Activated B cell treated with CpG ODN at 0.5 μM for 24 hours (primary cell): ENCODE data around the gene CDK5RAP3. TPM values are rescaled to one million over a fixed set of nuclear protein-coding genes. Genes with fewer than 3 reads are reported as not detected.

Experiments
- ATAC-seq: fragments of 200-7000 bp; cut with Tn5 transposase; one replicate; pipeline ENCODE4 v1.10.0; 2021; ENCODE audit warnings: low read depth, mild to moderate bottlenecking, moderate library complexity
- CTCF ChIA-PET: fragments of 350-600 bp; sonication (Branson Sonifier 250); formaldehyde crosslinking; loops from one replicate; lab custom pipeline; 2021; ENCODE audit warnings: antibody characterized with exemption; lab: Charles Lee
- POLR2A ChIA-PET: fragments of 350-600 bp; sonication (Branson Sonifier 250); formaldehyde crosslinking; loops from one replicate; lab custom pipeline; 2021; ENCODE audit warnings: antibody characterized with exemption; lab: Charles Lee
- DNase-seq: peaks from one replicate; pipeline ENCODE4 v3.0.0; 2022
- H3K27ac Mint-ChIP-seq: one replicate; pipeline ENCODE4 v1.8.0; 2020; ENCODE audit warnings: mixed read lengths
- H3K27me3 Mint-ChIP-seq: one replicate; pipeline ENCODE4 v1.8.0; 2021; ENCODE audit warnings: mixed read lengths
- H3K36me3 Mint-ChIP-seq: one replicate; pipeline ENCODE4 v1.8.0; 2021; ENCODE audit warnings: low read depth, mixed read lengths
- H3K4me1 Mint-ChIP-seq: one replicate; pipeline ENCODE4 v1.8.0; 2021; ENCODE audit warnings: mixed read lengths
- H3K4me3 Mint-ChIP-seq: one replicate; pipeline ENCODE4 v1.8.0; 2020; ENCODE audit warnings: mild to moderate bottlenecking, mixed read lengths
- H3K9me3 Mint-ChIP-seq: one replicate; pipeline ENCODE4 v1.8.0; 2020; ENCODE audit warnings: mixed read lengths
- CTCF ChIP-seq: fragments of 200-600 bp; IDR thresholded peaks from one replicate; pipeline ENCODE4 v1.8.0; 2022; ENCODE audit warnings: antibody characterized with exemption, mild to moderate bottlenecking
- intact Hi-C: fragments of 100-400 bp; cut with micrococcal nuclease; formaldehyde crosslinking; loops from one replicate; pipeline ENCODE4 v1.15.1; 2024
- total RNA-seq: library from RNA; stranded (reverse); gene quantifications from 2 replicates; pipeline ENCODE4 v1.2.3, GENCODE V29; 2022

Gene CDK5RAP3
- total RNA-seq, 1 donor from 2014 or later, result 286 TPM

DNA sequence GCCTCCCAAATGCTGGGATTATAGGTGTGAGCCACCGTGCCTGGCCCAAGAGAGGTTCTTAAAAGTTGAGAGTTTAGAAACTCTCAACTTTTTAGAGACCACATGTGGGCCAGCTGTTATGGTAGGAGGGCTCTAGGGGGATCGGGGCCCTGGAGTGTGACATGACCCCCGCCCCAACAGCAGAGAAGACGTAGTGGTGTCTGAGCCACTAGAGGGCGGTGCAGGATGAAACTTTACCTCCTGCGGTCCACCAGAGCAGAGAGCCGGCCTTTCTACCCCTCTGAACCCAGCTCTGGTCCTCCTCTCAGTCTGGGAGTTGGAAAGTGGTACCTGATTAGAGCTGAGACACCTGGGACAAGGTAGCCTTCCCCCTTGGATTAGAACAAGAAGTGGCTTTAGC is 7.4 kb downstream of the CDK5RAP3 start:
- CTCF ChIA-PET, result interaction anchor here (0.6 to 2.2 kb wide), 19 partner anchors 8 to 146 kb away, joined by 3 to 30 read pairs (median 3); partner anchors contain the start of genes PNPO, PRR15L and SCRN2
- TF ChIP-seq CTCF, result no peak
- Mint-ChIP-seq H3K4me3 (no peak overlapping the region), H3K27me3 (no peaks in the 10 kb centered on the region), H3K9me3 (no peaks in the 10 kb centered on the region), H3K36me3 (peaks cover 88% of the 10 kb centered on the region), H3K27ac (no peak overlapping the region), H3K4me1 (peaks cover 2% of the 10 kb centered on the region)
- peak; percentile 97 for ATAC-seq
- peak; percentile 26 for DNase-seq
- intact Hi-C loops, result loop anchor here (1.0 kb wide), 3 partner anchors 40 to 96 kb away; no protein-coding TSS in a partner anchor
- POLR2A ChIA-PET, result interaction anchor here (0.6 kb wide), 1 partner anchor 40 kb away, joined by 3 read pairs; no protein-coding TSS in a partner anchor

GRCh38 chr17:47980541-47980940 is 9.6 kb downstream of the CDK5RAP3 start:
- CTCF ChIA-PET, result interaction anchor here (1.2 kb wide), 1 partner anchor 37 kb away, joined by 3 read pairs; no protein-coding TSS in a partner anchor
- Mint-ChIP-seq H3K27me3 (no peaks in the 10 kb centered on the region), H3K4me3 (no peak overlapping the region), H3K27ac (no peak overlapping the region), H3K4me1 (peaks cover 2% of the 10 kb centered on the region), H3K36me3 (peaks cover 80% of the 10 kb centered on the region), H3K9me3 (no peaks in the 10 kb centered on the region)
- no peak for TF ChIP-seq CTCF
- POLR2A ChIA-PET, result interaction anchor here (0.7 to 0.8 kb wide), 2 partner anchors 9 to 11 kb away, joined by 3 to 4 read pairs; partner anchors contain the start of gene CDK5RAP3
- intact Hi-C loops, result no loop called here
- DNase-seq, result no peak
- ATAC-seq, result no peak

DNA sequence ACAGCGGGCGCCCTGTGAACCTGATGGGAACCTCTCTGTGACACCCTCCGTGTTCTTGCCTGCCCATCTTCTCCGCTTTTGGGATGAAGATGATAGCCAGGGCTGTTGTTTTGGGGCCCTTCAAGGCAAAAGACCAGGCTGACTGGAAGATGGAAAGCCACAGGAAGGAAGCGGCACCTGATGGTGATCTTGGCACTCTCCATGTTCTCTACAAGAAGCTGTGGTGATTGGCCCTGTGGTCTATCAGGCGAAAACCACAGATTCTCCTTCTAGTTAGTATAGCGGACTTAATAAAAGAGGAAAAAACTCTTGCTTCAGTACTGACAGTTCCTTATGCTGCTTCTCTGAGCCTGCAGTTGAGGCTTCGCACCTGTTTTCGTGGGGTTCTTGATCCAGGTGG is 10.5 kb downstream of the CDK5RAP3 start:
- ATAC-seq (no peak), DNase-seq (no peak)
- ChIA-PET POLR2A (no interaction called here), CTCF (no interaction called here)
- no peaks in the 10 kb centered on the region for H3K27me3 Mint-ChIP-seq
- no peaks in the 10 kb centered on the region for H3K9me3 Mint-ChIP-seq
- H3K4me3 Mint-ChIP-seq, result no peak overlapping the region
- peaks cover 75% of the 10 kb centered on the region for H3K36me3 Mint-ChIP-seq
- peaks cover 2% of the 10 kb centered on the region for H3K4me1 Mint-ChIP-seq
- TF ChIP-seq CTCF, result no peak
- no peak overlapping the region for H3K27ac Mint-ChIP-seq
- intact Hi-C loops, result no loop called here

DNA sequence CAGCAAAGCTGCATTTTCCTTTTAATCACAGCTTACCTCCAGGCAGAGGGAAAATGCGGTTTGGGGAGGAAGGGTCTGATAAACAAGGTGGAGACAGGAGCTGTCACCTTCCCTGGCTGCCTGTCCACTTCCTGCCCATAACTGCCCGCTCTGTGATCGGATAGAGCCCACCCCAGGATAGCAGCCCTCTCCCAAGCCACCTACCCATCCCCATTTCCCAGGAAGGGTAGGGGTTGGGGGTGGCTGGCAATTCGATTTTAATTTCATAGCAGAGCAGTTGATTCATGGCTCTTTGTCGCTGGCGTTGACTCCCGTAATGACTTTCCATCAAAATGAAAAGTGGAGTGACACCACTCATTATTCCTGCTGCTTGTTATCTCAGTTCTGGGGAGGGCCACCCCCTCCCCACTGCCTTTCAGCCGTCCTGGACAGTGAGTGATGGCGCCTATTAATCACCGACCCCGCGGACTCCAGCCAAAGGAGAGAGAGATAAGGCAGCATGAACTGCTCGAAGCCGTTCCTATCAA is 11.2 kb downstream of the CDK5RAP3 start:
- Mint-ChIP-seq H3K27ac (no peak overlapping the region), H3K9me3 (no peaks in the 10 kb centered on the region), H3K27me3 (no peaks in the 10 kb centered on the region), H3K4me1 (peaks cover 2% of the 10 kb centered on the region), H3K36me3 (peaks cover 69% of the 10 kb centered on the region), H3K4me3 (no peak overlapping the region)
- CTCF ChIA-PET, result no interaction called here
- DNase-seq (no peak), ATAC-seq (no peak)
- TF ChIP-seq CTCF, result no peak
- POLR2A ChIA-PET, result no interaction called here
- intact Hi-C loops, result no loop called here

DNA sequence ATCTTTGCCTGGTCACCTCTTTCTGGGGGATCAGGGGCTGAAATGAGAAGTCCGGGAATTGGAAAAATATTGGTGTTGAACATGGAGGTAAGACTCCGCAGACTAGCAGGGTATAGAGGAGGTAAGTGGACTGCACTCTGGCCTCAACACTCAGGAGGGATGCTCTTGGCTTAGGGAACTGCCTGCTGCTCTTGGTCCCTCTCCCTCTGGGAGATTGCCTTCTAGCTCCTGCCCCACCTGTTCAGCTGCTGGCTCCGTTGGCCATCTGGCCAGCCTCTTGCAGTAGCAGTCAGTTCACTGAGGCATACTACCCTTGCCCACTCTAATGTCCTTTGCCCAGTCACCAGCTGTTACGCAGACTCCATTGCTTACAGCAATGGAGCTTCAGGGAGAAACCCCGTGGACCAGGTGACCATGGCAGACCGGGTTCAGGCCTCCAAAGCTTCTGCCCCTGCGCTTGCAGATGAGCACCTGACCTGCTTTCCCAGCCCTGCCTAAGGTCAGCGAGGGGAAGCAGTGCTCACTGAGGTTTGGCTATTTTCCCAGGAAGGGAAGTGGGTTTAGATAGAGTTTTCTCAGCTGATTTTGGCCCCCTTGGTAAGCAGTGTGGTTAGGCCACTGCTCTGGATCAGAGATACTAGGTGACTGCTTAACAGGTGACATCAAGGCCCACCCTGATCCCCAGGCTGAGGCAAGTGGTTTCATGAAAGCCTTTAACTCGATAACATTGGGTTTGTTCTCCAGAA is 11.9 kb downstream of the CDK5RAP3 start:
- Mint-ChIP-seq H3K27ac (no peak overlapping the region), H3K4me3 (no peak overlapping the region), H3K27me3 (no peaks in the 10 kb centered on the region), H3K4me1 (peaks cover 2% of the 10 kb centered on the region), H3K9me3 (no peaks in the 10 kb centered on the region), H3K36me3 (peaks cover 63% of the 10 kb centered on the region)
- TF ChIP-seq CTCF, result no peak
- POLR2A ChIA-PET, result interaction anchor here (0.8 kb wide), 1 partner anchor 12 kb away, joined by 3 read pairs; the partner anchor contains the start of gene CDK5RAP3
- DNase-seq, result no peak
- CTCF ChIA-PET, result no interaction called here
- intact Hi-C loops, result no loop called here
- no peak for ATAC-seq
